Measurements from ENCODE around the gene ARAP3.

- no peak for TF ChIP-seq POLR2A (IDR thresholded peaks at IDR 0.05)
- no peak for TF ChIP-seq CTCF (IDR thresholded peaks at IDR 0.05)
These were observed 48.0 kb downstream of the ARAP3 start for GRCh38 chr5:141633871-141634561.

Data from testis (tissue), 2 donors.